ENCODE results near the gene SCUBE1.
A peak's percentile ranks its signal among the peaks of the same experiment; 100 is the strongest.
"Not testable (repeated sequence)": the region's sequence is repeated elsewhere in the genome, so short reads cannot be mapped to it uniquely, and the experiment has no call there.

Gene SCUBE1

GRCh38 chr22:43355688-43356087, 12.5 kb upstream of the SCUBE1 start:
- not testable (repeated sequence) for DNase-seq

GRCh38 chr22:43351966-43352345, 8.8 kb upstream of the SCUBE1 start:
- no peak for DNase-seq

GRCh38 chr22:43349636-43350035, 6.5 kb upstream of the SCUBE1 start:
- no peak for DNase-seq

- DNase-seq = peak; percentile 33
Observed at GRCh38 chr22:43346521-43346929, 3.4 kb upstream of the SCUBE1 start.

GRCh38 chr22:43345761-43346301, 2.7 kb upstream of the SCUBE1 start:
- DNase-seq = no peak

- DNase-seq = no peak
Observed at GRCh38 chr22:43345356-43345755, 2.2 kb upstream of the SCUBE1 start.

GRCh38 chr22:43344520-43344787, 1.3 kb upstream of the SCUBE1 start:
- DNase-seq = no peak

- DNase-seq = no peak
Observed at GRCh38 chr22:43343670-43344519, 723 bp upstream of the SCUBE1 start.

- no peak for DNase-seq
Observed at GRCh38 chr22:43342347-43343261, 568 bp downstream of the SCUBE1 start.

GRCh38 chr22:43341565-43341964, 1.6 kb downstream of the SCUBE1 start:
- DNase-seq = no peak

GRCh38 chr22:43338766-43339345, 4.3 kb downstream of the SCUBE1 start:
- no peak for DNase-seq

- DNase-seq = no peak
Observed at GRCh38 chr22:43337946-43338345, 5.2 kb downstream of the SCUBE1 start.

- no peak for DNase-seq
Observed at GRCh38 chr22:43337385-43337784, 5.8 kb downstream of the SCUBE1 start.

GRCh38 chr22:43334378-43334777, 8.8 kb downstream of the SCUBE1 start:
- no peak for DNase-seq

GRCh38 chr22:43333978-43334377, 9.2 kb downstream of the SCUBE1 start:
- DNase-seq = no peak

GRCh38 chr22:43333156-43333555, 10.0 kb downstream of the SCUBE1 start:
- no peak for DNase-seq

- no peak for DNase-seq
Observed at GRCh38 chr22:43331698-43332097, 11.5 kb downstream of the SCUBE1 start.

- no peak for DNase-seq
Observed at GRCh38 chr22:43331069-43331451, 12.1 kb downstream of the SCUBE1 start.

GRCh38 chr22:43330178-43331068, 12.7 kb downstream of the SCUBE1 start:
- no peak for DNase-seq

GRCh38 chr22:43329061-43329460, 14.1 kb downstream of the SCUBE1 start:
- DNase-seq = no peak

- no peak for DNase-seq
Observed at GRCh38 chr22:43327157-43327438, 16.1 kb downstream of the SCUBE1 start.

- no peak for DNase-seq
Observed at GRCh38 chr22:43326331-43327156, 16.6 kb downstream of the SCUBE1 start.
